Endothelial cell of umbilical vein (primary cell): ENCODE data around the gene FAM161A.

ENCODE experiments used
- EZH2 ChIP-seq: IDR thresholded peaks from 2 replicates; pipeline ENCODE4 v1.6.1; 2012; ENCODE audit warnings: borderline replicate concordance, low read depth, mild to moderate bottlenecking, moderate library complexity, low read length, inconsistent platforms; ENCODE audit not compliant: severe bottlenecking
- FOS ChIP-seq: IDR thresholded peaks from 2 replicates; pipeline ENCODE4 v1.6.1; 2011; ENCODE audit warnings: mild to moderate bottlenecking, low read length, moderate library complexity, borderline replicate concordance; ENCODE audit not compliant: insufficient read depth
- POLR2A ChIP-seq: IDR thresholded peaks from 2 replicates; pipeline ENCODE4 v1.6.1; 2012; ENCODE audit warnings: low read depth, mild to moderate bottlenecking, control low read depth, low read length
- POLR2AphosphoS5 ChIP-seq: IDR thresholded peaks from 2 replicates; pipeline ENCODE4 v1.6.1; 2012; ENCODE audit warnings: low read depth, mild to moderate bottlenecking, control low read depth, low read length, moderate library complexity; ENCODE audit not compliant: insufficient read depth
- TF ChIP-seq, protein P1 (sequence below), 2 donors: IDR thresholded peaks; 1 replicate in 1 of 2; 2 replicates in 1 of 2; pipeline ENCODE4 v1.5.1; 2011; ENCODE audit warnings: low read length in 2 of 2, mild to moderate bottlenecking in 2 of 2, moderate library complexity in 2 of 2, control low read depth in 1 of 2, inconsistent platforms in 1 of 2, low read depth in 1 of 2; ENCODE audit not compliant: insufficient read depth in 1 of 2; ENCODE audit errors: extremely low read depth in 1 of 2

- TF ChIP-seq, protein P1, sequence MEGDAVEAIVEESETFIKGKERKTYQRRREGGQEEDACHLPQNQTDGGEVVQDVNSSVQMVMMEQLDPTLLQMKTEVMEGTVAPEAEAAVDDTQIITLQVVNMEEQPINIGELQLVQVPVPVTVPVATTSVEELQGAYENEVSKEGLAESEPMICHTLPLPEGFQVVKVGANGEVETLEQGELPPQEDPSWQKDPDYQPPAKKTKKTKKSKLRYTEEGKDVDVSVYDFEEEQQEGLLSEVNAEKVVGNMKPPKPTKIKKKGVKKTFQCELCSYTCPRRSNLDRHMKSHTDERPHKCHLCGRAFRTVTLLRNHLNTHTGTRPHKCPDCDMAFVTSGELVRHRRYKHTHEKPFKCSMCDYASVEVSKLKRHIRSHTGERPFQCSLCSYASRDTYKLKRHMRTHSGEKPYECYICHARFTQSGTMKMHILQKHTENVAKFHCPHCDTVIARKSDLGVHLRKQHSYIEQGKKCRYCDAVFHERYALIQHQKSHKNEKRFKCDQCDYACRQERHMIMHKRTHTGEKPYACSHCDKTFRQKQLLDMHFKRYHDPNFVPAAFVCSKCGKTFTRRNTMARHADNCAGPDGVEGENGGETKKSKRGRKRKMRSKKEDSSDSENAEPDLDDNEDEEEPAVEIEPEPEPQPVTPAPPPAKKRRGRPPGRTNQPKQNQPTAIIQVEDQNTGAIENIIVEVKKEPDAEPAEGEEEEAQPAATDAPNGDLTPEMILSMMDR (IDR thresholded peaks at IDR 0.05; ENCODE audit: extremely low read depth in 1 of 2, insufficient read depth in 1 of 2, low read depth in 1 of 2, low read length in 2 of 2): no peak
- TF ChIP-seq POLR2A (no peak), FOS (no peak), EZH2 (no peak), POLR2AphosphoS5 (no peak)
Observed at GRCh38 chr2:61784643-61785042, 69.2 kb downstream of the FAM161A start.
